ENCODE results near the gene FAM53B. TPM values are rescaled to one million over a fixed set of nuclear protein-coding genes. Genes with fewer than 3 reads are reported as not detected.

The FAM53B gene
- total RNA-seq, 4 donors from 2014 or later: 25.2 to 43.3 (median 34.7) TPM

- peaks cover 0 to 7% (median 2%) of the 10 kb centered on the region in 4 donors for H3K36me3 ChIP-seq
- peaks cover 22 to 47% (median 38%) of the 10 kb centered on the region in 4 donors for H3K4me1 ChIP-seq
- no peak overlapping the region for H3K4me3 ChIP-seq
- no peaks in the 10 kb centered on the region for H3K9me3 ChIP-seq
- WGBS: 86% methylated on average over 5 of the region's 9 CpGs
- peak overlapping the region in 1 of 4 donors; percentile 22 for H3K27ac ChIP-seq (replicated peaks in 1 of 4)
- no peaks in the 10 kb centered on the region for H3K27me3 ChIP-seq
- TF ChIP-seq CTCF (IDR thresholded peaks at IDR 0.05): no peak
- TF ChIP-seq POLR2A (IDR thresholded peaks at IDR 0.05; ENCODE audit: low read depth): no peak
- TF ChIP-seq EP300 (IDR thresholded peaks at IDR 0.05): no peak
- TF ChIP-seq POLR2AphosphoS5 (IDR thresholded peaks at IDR 0.05): no peak
- intact Hi-C loops (cut with DNase I): no loop called here
- DNase-seq (ENCODE audit: extremely low spot score): no peak
Observed at GRCh38 chr10:124657806-124658205, 86.4 kb downstream of the FAM53B start.

- Histone ChIP-seq H3K36me3 (peaks cover 0 to 6% (median 2%) of the 10 kb centered on the region in 4 donors), H3K27me3 (no peaks in the 10 kb centered on the region), H3K27ac (replicated peaks in 1 of 4) (no peak overlapping the region), H3K9me3 (no peaks in the 10 kb centered on the region), H3K4me3 (no peak overlapping the region), H3K4me1 (peaks cover 23 to 59% (median 48%) of the 10 kb centered on the region in 4 donors)
- no peak for DNase-seq (ENCODE audit: extremely low spot score)
- TF ChIP-seq CTCF (IDR thresholded peaks at IDR 0.05) (no peak), POLR2A (IDR thresholded peaks at IDR 0.05; ENCODE audit: low read depth) (no peak), EP300 (IDR thresholded peaks at IDR 0.05) (no peak), POLR2AphosphoS5 (IDR thresholded peaks at IDR 0.05) (no peak)
- intact Hi-C loops (cut with DNase I): no loop called here
- WGBS: 77% methylated on average over 6 of the region's 6 CpGs
Observed at GRCh38 chr10:124656541-124656940, 87.6 kb downstream of the FAM53B start.

GRCh38 chr10:124656113-124656490 lies 88.1 kb downstream of the FAM53B start:
- Histone ChIP-seq H3K4me1 (peaks cover 23 to 62% (median 52%) of the 10 kb centered on the region in 4 donors), H3K4me3 (no peak overlapping the region), H3K27me3 (no peaks in the 10 kb centered on the region), H3K27ac (replicated peaks in 1 of 4) (no peak overlapping the region), H3K36me3 (peaks cover 0 to 6% (median 2%) of the 10 kb centered on the region in 4 donors), H3K9me3 (no peaks in the 10 kb centered on the region)
- 96% methylated on average over 4 of the region's 7 CpGs for WGBS
- no peak for DNase-seq (ENCODE audit: extremely low spot score)
- intact Hi-C loops (cut with DNase I): no loop called here
- TF ChIP-seq CTCF (IDR thresholded peaks at IDR 0.05): no peak
- TF ChIP-seq EP300 (IDR thresholded peaks at IDR 0.05): no peak
- TF ChIP-seq POLR2AphosphoS5 (IDR thresholded peaks at IDR 0.05): no peak
- no peak for TF ChIP-seq POLR2A (IDR thresholded peaks at IDR 0.05; ENCODE audit: low read depth)

- DNase-seq (ENCODE audit: extremely low spot score): no peak
- intact Hi-C loops (cut with DNase I): no loop called here
- Histone ChIP-seq H3K36me3 (peaks cover 0 to 6% (median 2%) of the 10 kb centered on the region in 4 donors), H3K27me3 (no peaks in the 10 kb centered on the region), H3K4me1 (peaks cover 23 to 66% (median 57%) of the 10 kb centered on the region in 4 donors), H3K4me3 (no peak overlapping the region), H3K27ac (replicated peaks in 1 of 4) (peak overlapping the region in 3 of 4 donors; percentile 53 to 71 (median 64)), H3K9me3 (no peaks in the 10 kb centered on the region)
- TF ChIP-seq POLR2A (IDR thresholded peaks at IDR 0.05; ENCODE audit: low read depth): no peak
- WGBS: 89% methylated on average over 12 of the region's 13 CpGs
Observed at GRCh38 chr10:124655191-124656112, 88.7 kb downstream of the FAM53B start.

- Histone ChIP-seq H3K9me3 (no peaks in the 10 kb centered on the region), H3K27ac (replicated peaks in 1 of 4) (peak overlapping the region; percentile 34 to 71 (median 58)), H3K27me3 (no peaks in the 10 kb centered on the region), H3K4me1 (peaks cover 27 to 73% (median 61%) of the 10 kb centered on the region in 4 donors), H3K36me3 (peaks cover 0 to 6% (median 2%) of the 10 kb centered on the region in 4 donors), H3K4me3 (no peak overlapping the region)
- WGBS: 79% methylated on average over 6 of the region's 7 CpGs
- intact Hi-C loops (cut with DNase I): no loop called here
- TF ChIP-seq POLR2A (IDR thresholded peaks at IDR 0.05; ENCODE audit: low read depth) (no peak), CTCF (IDR thresholded peaks at IDR 0.05) (no peak), EP300 (IDR thresholded peaks at IDR 0.05) (no peak), POLR2AphosphoS5 (IDR thresholded peaks at IDR 0.05) (no peak)
- no peak for DNase-seq (ENCODE audit: extremely low spot score)
Observed at GRCh38 chr10:124654686-124655085, 89.5 kb downstream of the FAM53B start.

All from esophagus muscularis mucosa (tissue), 4 donors.